HepG2 (cell line): ENCODE measurements around the gene GPR33. TPM values are rescaled to one million over a fixed set of nuclear protein-coding genes. Genes with fewer than 3 reads are reported as not detected.
"Not testable (repeated sequence)": the region's sequence is repeated elsewhere in the genome, so short reads cannot be mapped to it uniquely, and the experiment has no call there.

Experiments
- ATAC-seq: fragments of 200-7000 bp; cut with Tn5 transposase; 3 replicates; pipeline ENCODE4 v1.9.1; 2020; ENCODE audit warnings: mild to moderate bottlenecking, moderate library complexity
- BruUV-seq: library from RNA; stranded (reverse); fragments of 400-500 nt; replicated peaks from 2 replicates; lab custom pipeline; 2021; lab: Mats Ljungman, UMichigan
- CTCF ChIA-PET: fragments of 300-600 bp; formaldehyde crosslinking; extraction: SDS; loops from one replicate; lab custom pipeline; 2021; ENCODE audit warnings: low total read pairs, inconsistent platforms, low intra/inter-chr PET ratio; lab: Yijun Ruan, JAX
- POLR2A ChIA-PET: fragments of 350-600 bp; sonication (Branson Sonifier 250); formaldehyde crosslinking; loops from one replicate; lab custom pipeline; 2020; ENCODE audit warnings: antibody characterized with exemption, inconsistent platforms; lab: Yijun Ruan, JAX
- DNase-seq: peaks from one replicate; pipeline ENCODE4 v3.0.0-alpha.2; 2015; ENCODE audit warnings: low spot score
- FAIRE-seq: peaks from 3 replicates; lab custom pipeline; 2011; peaks lifted over from hg19 to GRCh38; lab: Jason Lieb, UNC
- H2AFZ ChIP-seq: one replicate; pipeline ENCODE4 v1.6.1; 2011; ENCODE audit warnings: low read length, inconsistent platforms
- H3K27ac ChIP-seq: fragments of 300-600 bp; 3 replicates; pipeline ENCODE4 v1.8.0; 2011; ENCODE audit warnings: mixed run types, mild to moderate bottlenecking, mixed read lengths, low read length, inconsistent platforms; ENCODE audit not compliant: insufficient read depth; ENCODE audit errors: extremely low read length
- H3K27me3 ChIP-seq, 2 experiments: fragments of 200-600 bp in 1 of 2; 2 replicates in 1 of 2; 3 replicates in 1 of 2; pipeline versions ENCODE4 v1.6.0 to v1.8.0; 2011; ENCODE audit warnings: low read length in 2 of 2, mild to moderate bottlenecking in 2 of 2, moderate library complexity in 2 of 2, inconsistent platforms in 1 of 2; ENCODE audit not compliant: insufficient read depth in 2 of 2, control insufficient read depth in 1 of 2
- H3K36me3 ChIP-seq, 2 experiments: fragments of 200-600 bp in 1 of 2; replicated peaks in 1 of 2; 2 replicates in 1 of 2; 3 replicates in 1 of 2; pipeline versions ENCODE4 v1.5.1 to v1.8.0; 2011; ENCODE audit warnings: low read length in 2 of 2, inconsistent platforms in 1 of 2; ENCODE audit not compliant: insufficient read depth in 2 of 2, control insufficient read depth in 1 of 2
- H3K4me1 ChIP-seq: 2 replicates; pipeline ENCODE4 v1.5.1; 2012; ENCODE audit warnings: low read length, inconsistent platforms; ENCODE audit not compliant: insufficient read depth
- H3K4me2 ChIP-seq: 2 replicates; pipeline ENCODE4 v1.6.0; 2011; ENCODE audit warnings: low read depth, low read length, inconsistent platforms
- H3K4me3 ChIP-seq, 3 experiments: fragments of 200-600 bp in 1 of 3; sonication (generic), shearing (Covaris generic) in 1 of 3; replicated peaks in 1 of 3; 2 replicates each; pipeline ENCODE4 v1.5.1; 2011 to 2016; ENCODE audit warnings: low read length in 3 of 3, inconsistent platforms in 2 of 3, low read depth in 2 of 3, mild to moderate bottlenecking in 2 of 3, control low read depth in 1 of 3, mixed read lengths in 1 of 3; ENCODE audit not compliant: insufficient read depth in 1 of 3
- H3K79me2 ChIP-seq: one replicate; pipeline ENCODE4 v1.6.1; 2011; ENCODE audit warnings: low read length, inconsistent platforms; ENCODE audit not compliant: insufficient read depth
- H3K9ac ChIP-seq: 2 replicates; pipeline ENCODE4 v1.6.0; 2011; ENCODE audit warnings: mild to moderate bottlenecking, low read depth, low read length, inconsistent platforms; ENCODE audit not compliant: insufficient read depth
- H3K9me3 ChIP-seq: 2 replicates; pipeline ENCODE4 v1.5.1; 2012; ENCODE audit warnings: mild to moderate bottlenecking, low read length
- H4K20me1 ChIP-seq: 2 replicates; pipeline ENCODE4 v1.6.0; 2011; ENCODE audit warnings: inconsistent platforms, mild to moderate bottlenecking, low read length, moderate library complexity; ENCODE audit not compliant: insufficient read depth
- ARNTL ChIP-seq: sonication (generic); formaldehyde crosslinking; IDR thresholded peaks from 2 replicates; pipeline ENCODE4 v1.4.0; 2020; ENCODE audit warnings: mild to moderate bottlenecking, missing genetic modification reagents
- MTA3 ChIP-seq: sonication (generic); formaldehyde crosslinking; IDR thresholded peaks from 2 replicates; pipeline ENCODE4 v1.4.0; 2020; ENCODE audit warnings: missing genetic modification reagents
- POLR2AphosphoS5 ChIP-seq: IDR thresholded peaks from 2 replicates; pipeline ENCODE4 v1.6.1; 2012; ENCODE audit warnings: low read depth, low read length
- ZNF501 ChIP-seq: sonication (generic); formaldehyde crosslinking; IDR thresholded peaks from 2 replicates; pipeline ENCODE4 v1.5.1; 2020; ENCODE audit warnings: mild to moderate bottlenecking, moderate library complexity, missing genetic modification reagents
- ZSCAN22 ChIP-seq: sonication (generic); formaldehyde crosslinking; IDR thresholded peaks from 2 replicates; pipeline ENCODE4 v1.4.0; 2020; ENCODE audit warnings: mild to moderate bottlenecking, missing genetic modification reagents
- WGBS: methylation state at CpG from one replicate; pipeline ENCODE4 v1.1.6; 2017; ENCODE audit warnings: low lambda C conversion rate; 5-methylcytosine and 5-hydroxymethylcytosine counted together
- in situ Hi-C: cut with HindIII; loops from 2 replicates; pipeline ENCODE4 v1.10.0; 2017; ENCODE audit warnings: low pct_unique_long_range_greater_than_20kb; ENCODE audit not compliant: extremely low pct_ligation_motif_present
- intact Hi-C: fragments of 100-400 bp; cut with micrococcal nuclease; formaldehyde crosslinking; loops from one replicate; pipeline ENCODE4 v1.10.0; 2022; ENCODE audit not compliant: unreplicated experiment
- polyA plus RNA-seq, 8 experiments: library from polyadenylated mRNA; depleted of rRNA in 3 of 8; stranded (reverse) in 7 of 8; unstranded in 1 of 8; fragments of >200 nt; fragmentation: Illumina TruSeq in 4 of 8; extraction: Trizol in 4 of 8; gene quantifications; 2 replicates each; pipeline versions ENCODE4 v1.2.1 to v1.2.3, GENCODE V29; 2011 to 2016; ENCODE audit warnings: low read depth in 4 of 8, missing spikeins in 1 of 8, mixed read lengths in 1 of 8; ENCODE audit not compliant: insufficient read depth in 1 of 8
- total RNA-seq, 5 experiments: library from RNA; depleted of rRNA; stranded (reverse); fragments of >200 nt; fragmentation: Illumina TruSeq; extraction: Trizol; gene quantifications; 2 replicates each; pipeline ENCODE4 v1.2.3, GENCODE V29; 2016; ENCODE audit warnings: low read depth in 1 of 5
- TF ChIP-seq, protein P1 (sequence below): sonication (generic); formaldehyde crosslinking; IDR thresholded peaks from 2 replicates; pipeline ENCODE4 v1.4.0; 2020; ENCODE audit warnings: mild to moderate bottlenecking, missing genetic modification reagents
- TF ChIP-seq, protein P2 (sequence below): sonication (generic); formaldehyde crosslinking; IDR thresholded peaks from 2 replicates; pipeline ENCODE4 v1.5.0; 2020; ENCODE audit warnings: mild to moderate bottlenecking, missing genetic modification reagents

GPR33 gene
- total and polyA plus RNA-seq, 2 of the 13 experiments (the other 11 are each of a cell fraction or from before 2014, with no cell fraction given), result not detected

DNA sequence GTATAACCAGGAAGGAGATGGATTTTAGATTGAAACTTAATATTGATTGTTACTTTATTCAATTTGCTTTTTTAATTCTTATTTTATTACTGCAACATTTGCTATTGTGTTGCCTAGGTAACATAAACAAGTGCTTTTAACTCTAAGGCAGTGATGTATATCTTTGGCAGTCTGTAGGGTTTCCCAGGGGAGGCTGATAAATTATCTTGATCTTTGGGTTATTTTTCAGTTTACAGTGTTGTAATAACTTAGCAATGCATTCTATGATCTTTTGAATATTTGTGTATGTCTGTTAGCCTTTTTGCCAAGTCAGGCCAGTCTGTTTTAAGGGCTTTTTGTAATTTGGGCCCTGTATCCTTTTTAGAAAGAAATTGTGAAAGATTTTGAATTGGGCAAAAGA, 22.7 kb downstream of the GPR33 start:
- no peaks in the 10 kb centered on the region for H3K79me2 ChIP-seq
- no peaks in the 10 kb centered on the region for H3K27me3 ChIP-seq
- POLR2A ChIA-PET, result no interaction called here
- no peak overlapping the region for H3K9ac ChIP-seq
- no TSS peak for BruUV-seq
- intact Hi-C loops, result no loop called here
- no peak overlapping the region for H2AFZ ChIP-seq
- in situ Hi-C loops, result no loop called here
- H3K27ac ChIP-seq, result no peak overlapping the region
- no peaks in the 10 kb centered on the region for H3K36me3 ChIP-seq
- no peaks in the 10 kb centered on the region for H4K20me1 ChIP-seq
- H3K9me3 ChIP-seq, result no peaks in the 10 kb centered on the region
- FAIRE-seq, result no peak
- CTCF ChIA-PET, result no interaction called here
- peaks cover 9% of the 10 kb centered on the region for H3K4me1 ChIP-seq
- TF ChIP-seq MTA3 (CRISPR knock-in tag) (no peak), ZSCAN22 (CRISPR knock-in tag) (no peak)
- H3K4me2 ChIP-seq, result no peak overlapping the region
- no peak for ATAC-seq
- H3K4me3 ChIP-seq, result no peak overlapping the region
- no peak for DNase-seq

DNA sequence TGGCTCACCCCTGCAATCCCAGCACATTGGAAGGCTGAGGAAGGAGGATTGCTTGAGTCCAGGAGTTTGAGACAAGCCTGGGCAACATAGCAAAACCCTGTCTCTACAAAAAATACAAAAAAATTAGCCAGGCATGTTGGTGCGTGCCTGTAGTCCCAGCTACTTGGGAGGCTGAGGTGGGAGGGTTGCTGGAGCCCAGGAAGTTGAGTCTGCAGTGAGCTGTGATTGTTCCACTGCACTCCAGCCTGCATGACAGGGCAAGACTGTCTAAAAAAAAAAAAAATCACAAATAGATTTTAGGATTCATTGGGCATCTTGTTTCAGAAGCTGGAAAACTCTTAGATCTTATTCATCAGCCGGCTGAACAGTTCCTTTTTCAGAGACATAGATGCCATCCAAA, 25.4 kb downstream of the GPR33 start:
- H3K9me3 ChIP-seq, BruUV-seq, H3K27me3 ChIP-seq, DNase-seq, H3K79me2 ChIP-seq, H3K9ac ChIP-seq, CTCF ChIA-PET, in situ Hi-C loops, H3K27ac ChIP-seq, intact Hi-C loops, H3K4me2 ChIP-seq, H3K4me3 ChIP-seq, FAIRE-seq, H4K20me1 ChIP-seq, H2AFZ ChIP-seq, ATAC-seq, H3K36me3 ChIP-seq, POLR2A ChIA-PET: not testable (repeated sequence)
- WGBS, result 30% methylated on average over 2 of the region's 2 CpGs
- H3K4me1 ChIP-seq, result peaks cover 23% of the 10 kb centered on the region

DNA sequence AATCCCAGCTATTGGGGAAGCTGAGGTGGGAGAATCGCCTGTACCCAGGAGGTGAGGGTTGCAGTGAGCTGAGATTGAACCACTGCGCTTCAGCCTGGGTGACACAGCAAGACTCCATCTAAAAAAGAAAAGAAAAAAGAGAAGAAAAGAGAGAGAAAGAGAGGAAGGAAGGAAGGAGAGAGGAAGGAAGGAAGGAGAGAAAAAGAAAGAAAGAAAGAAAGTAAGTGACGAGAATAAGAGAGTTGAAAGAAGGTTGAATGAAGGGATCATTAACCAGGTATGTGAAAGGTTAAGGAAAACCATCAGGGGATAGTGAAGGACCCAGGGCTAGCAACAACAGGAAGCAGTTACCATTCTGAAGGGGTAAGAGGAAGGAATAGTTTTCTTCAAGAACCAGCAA, 26.3 kb downstream of the GPR33 start:
- in situ Hi-C loops (no loop called here), intact Hi-C loops (no loop called here)
- DNase-seq (no peak), ATAC-seq (no peak), FAIRE-seq (no peak)
- peaks cover 4% of the 10 kb centered on the region for H3K79me2 ChIP-seq
- POLR2A ChIA-PET, result interaction anchor here (1.0 kb wide), 1 partner anchor 41 kb away, joined by 3 read pairs; the partner anchor contains the start of gene HEATR5A
- no peak overlapping the region for H3K4me2 ChIP-seq
- BruUV-seq, result no TSS peak
- H3K4me3 ChIP-seq, result no peak overlapping the region
- H2AFZ ChIP-seq, result no peak overlapping the region
- H4K20me1 ChIP-seq, result no peaks in the 10 kb centered on the region
- no peaks in the 10 kb centered on the region for H3K9me3 ChIP-seq
- no peaks in the 10 kb centered on the region for H3K36me3 ChIP-seq
- H3K27ac ChIP-seq, result no peak overlapping the region
- TF ChIP-seq, protein P1, sequence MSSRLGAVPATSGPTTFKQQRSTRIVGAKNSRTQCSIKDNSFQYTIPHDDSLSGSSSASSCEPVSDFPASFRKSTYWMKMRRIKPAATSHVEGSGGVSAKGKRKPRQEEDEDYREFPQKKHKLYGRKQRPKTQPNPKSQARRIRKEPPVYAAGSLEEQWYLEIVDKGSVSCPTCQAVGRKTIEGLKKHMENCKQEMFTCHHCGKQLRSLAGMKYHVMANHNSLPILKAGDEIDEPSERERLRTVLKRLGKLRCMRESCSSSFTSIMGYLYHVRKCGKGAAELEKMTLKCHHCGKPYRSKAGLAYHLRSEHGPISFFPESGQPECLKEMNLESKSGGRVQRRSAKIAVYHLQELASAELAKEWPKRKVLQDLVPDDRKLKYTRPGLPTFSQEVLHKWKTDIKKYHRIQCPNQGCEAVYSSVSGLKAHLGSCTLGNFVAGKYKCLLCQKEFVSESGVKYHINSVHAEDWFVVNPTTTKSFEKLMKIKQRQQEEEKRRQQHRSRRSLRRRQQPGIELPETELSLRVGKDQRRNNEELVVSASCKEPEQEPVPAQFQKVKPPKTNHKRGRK (CRISPR knock-in tag), result peak; percentile 90
- TF ChIP-seq, protein P2, sequence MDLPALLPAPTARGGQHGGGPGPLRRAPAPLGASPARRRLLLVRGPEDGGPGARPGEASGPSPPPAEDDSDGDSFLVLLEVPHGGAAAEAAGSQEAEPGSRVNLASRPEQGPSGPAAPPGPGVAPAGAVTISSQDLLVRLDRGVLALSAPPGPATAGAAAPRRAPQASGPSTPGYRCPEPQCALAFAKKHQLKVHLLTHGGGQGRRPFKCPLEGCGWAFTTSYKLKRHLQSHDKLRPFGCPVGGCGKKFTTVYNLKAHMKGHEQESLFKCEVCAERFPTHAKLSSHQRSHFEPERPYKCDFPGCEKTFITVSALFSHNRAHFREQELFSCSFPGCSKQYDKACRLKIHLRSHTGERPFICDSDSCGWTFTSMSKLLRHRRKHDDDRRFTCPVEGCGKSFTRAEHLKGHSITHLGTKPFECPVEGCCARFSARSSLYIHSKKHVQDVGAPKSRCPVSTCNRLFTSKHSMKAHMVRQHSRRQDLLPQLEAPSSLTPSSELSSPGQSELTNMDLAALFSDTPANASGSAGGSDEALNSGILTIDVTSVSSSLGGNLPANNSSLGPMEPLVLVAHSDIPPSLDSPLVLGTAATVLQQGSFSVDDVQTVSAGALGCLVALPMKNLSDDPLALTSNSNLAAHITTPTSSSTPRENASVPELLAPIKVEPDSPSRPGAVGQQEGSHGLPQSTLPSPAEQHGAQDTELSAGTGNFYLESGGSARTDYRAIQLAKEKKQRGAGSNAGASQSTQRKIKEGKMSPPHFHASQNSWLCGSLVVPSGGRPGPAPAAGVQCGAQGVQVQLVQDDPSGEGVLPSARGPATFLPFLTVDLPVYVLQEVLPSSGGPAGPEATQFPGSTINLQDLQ (CRISPR knock-in tag), result no peak
- TF ChIP-seq ARNTL (CRISPR knock-in tag), result no peak
- TF ChIP-seq ZNF501 (CRISPR knock-in tag), result 0 out of 2 replicates have a peak, but pooled peaks have one; percentile 5
- no peak for TF ChIP-seq POLR2AphosphoS5
- TF ChIP-seq, all 625 proteins: peak for 2
- WGBS, result 66% methylated on average over 3 of the region's 3 CpGs
- Histone ChIP-seq H3K27me3 (no peaks in the 10 kb centered on the region; a peak in 1 of 5 replicates), H3K4me1 (peaks cover 19% of the 10 kb centered on the region), H3K9ac (no peak overlapping the region)
- CTCF ChIA-PET, result no interaction called here
